Measurements from ENCODE around the gene INPP4A. TPM values are rescaled to one million over a fixed set of nuclear protein-coding genes. Genes with fewer than 3 reads are reported as not detected.

INPP4A gene
- total RNA-seq, 1 experiment from 2014 or later, result 23.4 TPM

GRCh38 chr2:98563394-98563793 is 118.7 kb downstream of the INPP4A start:
- CTCF ChIA-PET, result no interaction called here
- H3K9me2 ChIP-seq (replicated peaks; ENCODE audit: low read length), result no peaks in the 10 kb centered on the region
- POLR2A ChIA-PET (ENCODE audit: unreplicated experiment), result no interaction called here
- no peaks in the 10 kb centered on the region; the same call in 1 of the 2 replicates for H3K36me3 ChIP-seq (ENCODE audit: low read depth, low read length)
- intact Hi-C loops (cut with micrococcal nuclease), result no loop called here
- no peaks in the 10 kb centered on the region for H3K27me3 ChIP-seq (ENCODE audit: low read length)
- H2AFZ ChIP-seq (ENCODE audit: low read length), result no peak overlapping the region
- H3K79me2 ChIP-seq (ENCODE audit: low read length), result no peaks in the 10 kb centered on the region
- ATAC-seq (no peak), DNase-seq (no peak)
- no peak overlapping the region for H3K9ac ChIP-seq (ENCODE audit: low read length)
- H4K20me1 ChIP-seq (ENCODE audit: low read length), result no peaks in the 10 kb centered on the region
- H3F3A ChIP-seq (ENCODE audit: low read length, unreplicated experiment), result no peaks in the 10 kb centered on the region
- H3K9me3 ChIP-seq (ENCODE audit: low read length), result no peaks in the 10 kb centered on the region
- no peak for TF ChIP-seq EZH2 (IDR thresholded peaks at IDR 0.05; ENCODE audit: low read length, unreplicated experiment)
- no TSS peak for BruUV-seq (replicated peaks)
- H3K4me2 ChIP-seq (ENCODE audit: low read length), result no peak overlapping the region
- peaks cover 16% of the 10 kb centered on the region for H3K4me1 ChIP-seq (ENCODE audit: insufficient read depth, low read length)
- no peak overlapping the region for H3K27ac ChIP-seq (ENCODE audit: low read length)
- no peak overlapping the region for H3K4me3 ChIP-seq (ENCODE audit: low read length)

DNA sequence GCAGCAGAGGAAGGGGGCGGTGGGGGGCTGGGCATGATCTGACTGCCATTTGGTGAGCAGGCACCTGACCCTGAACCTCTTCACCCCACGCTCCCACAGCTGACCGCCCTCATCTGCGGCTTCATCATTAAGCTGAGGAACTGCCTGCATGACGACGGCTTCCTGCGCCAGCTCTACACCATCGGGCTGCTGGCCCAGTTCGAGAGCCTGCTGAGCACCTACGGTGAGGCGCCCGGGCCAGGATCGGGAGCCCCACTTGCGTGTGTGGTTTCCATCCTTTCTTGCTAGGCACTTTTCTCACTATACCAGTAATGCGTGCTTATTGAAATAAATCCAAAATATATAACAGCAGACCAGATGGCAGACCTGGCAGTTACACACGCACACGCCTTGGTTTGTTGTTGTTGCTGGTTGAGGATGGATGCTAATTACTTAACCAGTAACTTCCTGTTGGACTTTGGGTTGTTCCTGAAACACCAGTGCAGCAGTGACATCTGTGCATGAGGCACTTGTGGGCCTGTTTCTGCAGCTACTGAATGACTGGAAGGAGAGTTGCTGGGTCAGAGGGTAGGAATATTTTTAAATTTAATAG is 120.0 kb downstream of the INPP4A start:
- Histone ChIP-seq H3K9me2 (replicated peaks; ENCODE audit: low read length) (no peaks in the 10 kb centered on the region), H4K20me1 (ENCODE audit: low read length) (no peaks in the 10 kb centered on the region), H3K4me1 (ENCODE audit: insufficient read depth, low read length) (peaks cover 12% of the 10 kb centered on the region), H3K9me3 (ENCODE audit: low read length) (no peaks in the 10 kb centered on the region), H3K4me3 (ENCODE audit: low read length) (no peak overlapping the region), H3K27me3 (ENCODE audit: low read length) (no peaks in the 10 kb centered on the region), H3K9ac (ENCODE audit: low read length) (no peak overlapping the region), H3K36me3 (ENCODE audit: low read depth, low read length) (no peaks in the 10 kb centered on the region; the same call in 1 of the 2 replicates), H2AFZ (ENCODE audit: low read length) (no peak overlapping the region), H3K27ac (ENCODE audit: low read length) (no peak overlapping the region), H3K4me2 (ENCODE audit: low read length) (no peak overlapping the region), H3F3A (ENCODE audit: low read length, unreplicated experiment) (no peaks in the 10 kb centered on the region), H3K79me2 (ENCODE audit: low read length) (no peaks in the 10 kb centered on the region)
- no TSS peak for BruUV-seq (replicated peaks)
- DNase-seq (no peak), ATAC-seq (no peak)
- TF ChIP-seq, protein P1, sequence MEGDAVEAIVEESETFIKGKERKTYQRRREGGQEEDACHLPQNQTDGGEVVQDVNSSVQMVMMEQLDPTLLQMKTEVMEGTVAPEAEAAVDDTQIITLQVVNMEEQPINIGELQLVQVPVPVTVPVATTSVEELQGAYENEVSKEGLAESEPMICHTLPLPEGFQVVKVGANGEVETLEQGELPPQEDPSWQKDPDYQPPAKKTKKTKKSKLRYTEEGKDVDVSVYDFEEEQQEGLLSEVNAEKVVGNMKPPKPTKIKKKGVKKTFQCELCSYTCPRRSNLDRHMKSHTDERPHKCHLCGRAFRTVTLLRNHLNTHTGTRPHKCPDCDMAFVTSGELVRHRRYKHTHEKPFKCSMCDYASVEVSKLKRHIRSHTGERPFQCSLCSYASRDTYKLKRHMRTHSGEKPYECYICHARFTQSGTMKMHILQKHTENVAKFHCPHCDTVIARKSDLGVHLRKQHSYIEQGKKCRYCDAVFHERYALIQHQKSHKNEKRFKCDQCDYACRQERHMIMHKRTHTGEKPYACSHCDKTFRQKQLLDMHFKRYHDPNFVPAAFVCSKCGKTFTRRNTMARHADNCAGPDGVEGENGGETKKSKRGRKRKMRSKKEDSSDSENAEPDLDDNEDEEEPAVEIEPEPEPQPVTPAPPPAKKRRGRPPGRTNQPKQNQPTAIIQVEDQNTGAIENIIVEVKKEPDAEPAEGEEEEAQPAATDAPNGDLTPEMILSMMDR (conservative IDR thresholded peaks at IDR 0.05; ENCODE audit: low read depth, low read length), result no peak
- TF ChIP-seq EZH2phosphoT487 (IDR thresholded peaks at IDR 0.05; ENCODE audit: borderline replicate concordance, low read length) (no peak), EZH2 (IDR thresholded peaks at IDR 0.05; ENCODE audit: low read length, unreplicated experiment) (no peak)
- ChIA-PET CTCF (no interaction called here), POLR2A (ENCODE audit: unreplicated experiment) (no interaction called here)
- intact Hi-C loops (cut with micrococcal nuclease), result no loop called here

DNA sequence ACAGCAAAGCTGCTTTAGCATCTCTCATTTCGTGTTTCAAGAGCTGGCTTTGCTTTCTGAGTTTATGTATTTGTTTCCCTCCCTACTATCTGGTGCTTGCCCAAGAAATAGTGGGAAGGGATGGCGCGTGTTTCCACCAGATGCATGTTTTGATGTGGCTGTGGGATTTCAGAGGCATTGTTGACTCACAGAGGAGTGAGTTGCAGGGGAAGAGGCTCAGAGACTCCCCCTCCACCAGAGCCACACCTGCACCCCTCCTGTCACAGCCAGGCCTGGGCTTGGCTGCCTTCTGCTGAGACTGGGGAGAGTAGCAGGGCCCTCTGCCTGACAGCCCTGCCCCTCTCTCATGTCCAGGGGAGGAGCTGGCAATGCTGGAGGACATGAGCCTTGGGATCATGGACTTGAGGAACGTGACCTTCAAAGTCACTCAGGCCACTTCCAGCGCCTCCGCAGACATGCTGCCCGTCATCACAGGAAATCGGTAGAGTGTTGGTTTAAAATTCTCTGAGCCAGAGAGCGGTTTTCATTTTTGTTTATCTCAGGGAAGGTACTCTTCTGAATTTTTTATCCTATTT is 120.7 kb downstream of the INPP4A start:
- H3K27me3 ChIP-seq (ENCODE audit: low read length), result no peaks in the 10 kb centered on the region
- H3K9me3 ChIP-seq (ENCODE audit: low read length), result no peaks in the 10 kb centered on the region
- BruUV-seq (replicated peaks), result no TSS peak
- DNase-seq, result no peak
- H3K36me3 ChIP-seq (ENCODE audit: low read depth, low read length), result no peaks in the 10 kb centered on the region; the same call in 1 of the 2 replicates
- no peaks in the 10 kb centered on the region for H3K9me2 ChIP-seq (replicated peaks; ENCODE audit: low read length)
- intact Hi-C loops (cut with micrococcal nuclease), result no loop called here
- H3K4me2 ChIP-seq (ENCODE audit: low read length), result no peak overlapping the region
- no peak overlapping the region for H3K4me3 ChIP-seq (ENCODE audit: low read length)
- TF ChIP-seq, protein P1 (conservative IDR thresholded peaks at IDR 0.05; ENCODE audit: low read depth, low read length), result no peak
- TF ChIP-seq EZH2 (IDR thresholded peaks at IDR 0.05; ENCODE audit: low read length, unreplicated experiment), result no peak
- no peak for TF ChIP-seq EZH2phosphoT487 (IDR thresholded peaks at IDR 0.05; ENCODE audit: borderline replicate concordance, low read length)
- H4K20me1 ChIP-seq (ENCODE audit: low read length), result no peaks in the 10 kb centered on the region
- H3K4me1 ChIP-seq (ENCODE audit: insufficient read depth, low read length), result peaks cover 5% of the 10 kb centered on the region
- H3K27ac ChIP-seq (ENCODE audit: low read length), result no peak overlapping the region
- ChIA-PET POLR2A (ENCODE audit: unreplicated experiment) (no interaction called here), CTCF (no interaction called here)
- H3F3A ChIP-seq (ENCODE audit: low read length, unreplicated experiment), result no peaks in the 10 kb centered on the region
- H2AFZ ChIP-seq (ENCODE audit: low read length), result no peak overlapping the region
- no peak for ATAC-seq
- no peak overlapping the region for H3K9ac ChIP-seq (ENCODE audit: low read length)
- H3K79me2 ChIP-seq (ENCODE audit: low read length), result no peaks in the 10 kb centered on the region

Measured in PC-3 (cell line).